Measurements from ENCODE around the gene SGCD. TPM values are rescaled to one million over a fixed set of nuclear protein-coding genes. Genes with fewer than 3 reads are reported as not detected.

Gene SGCD
- total RNA-seq, 1 donor from 2014 or later = 1.4 TPM

GRCh38 chr5:156400231-156400986 lies 73.4 kb downstream of the SGCD start:
- DNase-seq (ENCODE audit: low read depth in 2 of 2) = no peak

GRCh38 chr5:156401804-156402203 lies 74.8 kb downstream of the SGCD start:
- DNase-seq (ENCODE audit: low read depth in 2 of 2) = no peak

- DNase-seq (ENCODE audit: low read depth in 2 of 2) = no peak
Measured at GRCh38 chr5:156402387-156402921, 75.5 kb downstream of the SGCD start.

GRCh38 chr5:156405988-156406387 lies 79.0 kb downstream of the SGCD start:
- no peak for DNase-seq (ENCODE audit: low read depth in 2 of 2)

GRCh38 chr5:156407251-156407650 lies 80.3 kb downstream of the SGCD start:
- no peak for DNase-seq (ENCODE audit: low read depth in 2 of 2)

GRCh38 chr5:156409834-156410233 lies 82.9 kb downstream of the SGCD start:
- DNase-seq (ENCODE audit: low read depth in 2 of 2) = no peak

- DNase-seq (ENCODE audit: low read depth in 2 of 2) = no peak
Measured at GRCh38 chr5:156411185-156411613, 84.2 kb downstream of the SGCD start.

- no peak for DNase-seq (ENCODE audit: low read depth in 2 of 2)
Measured at GRCh38 chr5:156411957-156412356, 85.0 kb downstream of the SGCD start.

- DNase-seq (ENCODE audit: low read depth in 2 of 2) = no peak
Measured at GRCh38 chr5:156414391-156414790, 87.4 kb downstream of the SGCD start.

- DNase-seq (ENCODE audit: low read depth in 2 of 2) = no peak
Measured at GRCh38 chr5:156419661-156420060, 92.7 kb downstream of the SGCD start.

GRCh38 chr5:156420665-156421064 lies 93.7 kb downstream of the SGCD start:
- no peak for DNase-seq (ENCODE audit: low read depth in 2 of 2)

- no peak for DNase-seq (ENCODE audit: low read depth in 2 of 2)
Measured at GRCh38 chr5:156421798-156422197, 94.8 kb downstream of the SGCD start.

GRCh38 chr5:156423597-156423996 lies 96.6 kb downstream of the SGCD start:
- DNase-seq (ENCODE audit: low read depth in 2 of 2) = no peak

- no peak for DNase-seq (ENCODE audit: low read depth in 2 of 2)
Measured at GRCh38 chr5:156427315-156427714, 100.4 kb downstream of the SGCD start.

GRCh38 chr5:156431956-156432829 lies 105.2 kb downstream of the SGCD start:
- DNase-seq (ENCODE audit: low read depth in 2 of 2) = no peak

GRCh38 chr5:156432830-156433105 lies 105.8 kb downstream of the SGCD start:
- no peak for DNase-seq (ENCODE audit: low read depth in 2 of 2)

GRCh38 chr5:156434471-156434870 lies 107.5 kb downstream of the SGCD start:
- no peak for DNase-seq (ENCODE audit: low read depth in 2 of 2)

GRCh38 chr5:156435101-156435500 lies 108.1 kb downstream of the SGCD start:
- DNase-seq (ENCODE audit: low read depth in 2 of 2) = no peak

- DNase-seq (ENCODE audit: low read depth in 2 of 2) = no peak
Measured at GRCh38 chr5:156438076-156438475, 111.1 kb downstream of the SGCD start.

GRCh38 chr5:156444753-156445291 lies 117.9 kb downstream of the SGCD start:
- no peak for DNase-seq (ENCODE audit: low read depth in 2 of 2)

GRCh38 chr5:156446526-156446925 lies 119.6 kb downstream of the SGCD start:
- DNase-seq (ENCODE audit: low read depth in 2 of 2) = no peak

- DNase-seq (ENCODE audit: low read depth in 2 of 2) = no peak
Measured at GRCh38 chr5:156450778-156451177, 123.8 kb downstream of the SGCD start.

Measured in lung microvascular endothelial cell (primary cell).